Activated T-helper 1 cell treated with anti-CD3 and anti-CD28 coated beads, Interleukin-12 subunit alpha, Interleukin-12 subunit beta, Interleukin-2, Interleukin-4 antibody, amounts not matched to agents 30 ng/mL and 10 ng/mL and 1 ng/mL, durations not matched to agents 14 hours and 24 hours and 36 hours (primary cell): ENCODE measurements around the gene SEMG2. TPM values are rescaled to one million over a fixed set of nuclear protein-coding genes. Genes with fewer than 3 reads are reported as not detected.

Experiments used
- DNase-seq: peaks from one replicate; pipeline ENCODE4 v3.0.0; 2021; ENCODE audit warnings: low spot score
- H3K27ac Mint-ChIP-seq: one replicate; pipeline ENCODE4 v1.8.0; 2021; ENCODE audit warnings: mild to moderate bottlenecking, mixed read lengths
- H3K27me3 Mint-ChIP-seq: one replicate; pipeline ENCODE4 v1.8.0; 2022; ENCODE audit warnings: mild to moderate bottlenecking, moderate library complexity, mixed read lengths; ENCODE audit not compliant: insufficient read depth
- H3K36me3 Mint-ChIP-seq: one replicate; pipeline ENCODE4 v1.8.0; 2021; ENCODE audit warnings: low read depth, mixed read lengths
- H3K4me1 Mint-ChIP-seq: one replicate; pipeline ENCODE4 v1.8.0; 2021; ENCODE audit warnings: low read depth, mixed read lengths
- H3K4me3 Mint-ChIP-seq: one replicate; pipeline ENCODE4 v1.8.0; 2021; ENCODE audit warnings: mild to moderate bottlenecking, moderate library complexity, mixed read lengths
- H3K9me3 Mint-ChIP-seq: one replicate; pipeline ENCODE4 v1.8.0; 2021; ENCODE audit warnings: mixed read lengths
- intact Hi-C: fragments of 100-400 bp; cut with micrococcal nuclease; formaldehyde crosslinking; loops from one replicate; pipeline ENCODE4 v1.15.1; 2024
- total RNA-seq: library from RNA; stranded (reverse); gene quantifications from 2 replicates; pipeline ENCODE4 v1.2.3, GENCODE V29; 2022

SEMG2 gene
- total RNA-seq, 1 donor from 2014 or later: not detected

DNA sequence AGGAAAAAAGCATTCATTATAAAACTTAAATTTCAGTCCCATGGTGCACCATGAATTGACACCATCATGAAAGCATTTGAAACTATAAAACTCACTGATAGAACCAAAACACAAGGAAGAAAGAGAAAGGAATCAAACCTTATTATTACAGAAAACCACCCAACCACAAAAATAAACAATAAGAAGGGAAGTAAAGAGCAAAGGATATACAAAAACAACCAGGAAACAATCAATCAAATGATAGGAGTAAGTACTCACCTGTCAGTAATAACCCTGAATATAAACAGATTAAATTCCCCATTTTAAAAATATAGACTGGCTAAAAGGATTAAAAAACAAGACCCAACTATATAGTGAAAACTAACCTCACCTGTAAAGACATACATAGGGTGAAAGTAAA, 27.4 kb downstream of the SEMG2 start:
- DNase-seq: no peak
- H3K4me3 Mint-ChIP-seq: no peak overlapping the region
- H3K27me3 Mint-ChIP-seq: peaks cover 31% of the 10 kb centered on the region
- H3K27ac Mint-ChIP-seq: no peak overlapping the region
- intact Hi-C loops: no loop called here
- H3K4me1 Mint-ChIP-seq: peaks cover under 1% of the 10 kb centered on the region
- H3K36me3 Mint-ChIP-seq: no peaks in the 10 kb centered on the region
- no peaks in the 10 kb centered on the region for H3K9me3 Mint-ChIP-seq

DNA sequence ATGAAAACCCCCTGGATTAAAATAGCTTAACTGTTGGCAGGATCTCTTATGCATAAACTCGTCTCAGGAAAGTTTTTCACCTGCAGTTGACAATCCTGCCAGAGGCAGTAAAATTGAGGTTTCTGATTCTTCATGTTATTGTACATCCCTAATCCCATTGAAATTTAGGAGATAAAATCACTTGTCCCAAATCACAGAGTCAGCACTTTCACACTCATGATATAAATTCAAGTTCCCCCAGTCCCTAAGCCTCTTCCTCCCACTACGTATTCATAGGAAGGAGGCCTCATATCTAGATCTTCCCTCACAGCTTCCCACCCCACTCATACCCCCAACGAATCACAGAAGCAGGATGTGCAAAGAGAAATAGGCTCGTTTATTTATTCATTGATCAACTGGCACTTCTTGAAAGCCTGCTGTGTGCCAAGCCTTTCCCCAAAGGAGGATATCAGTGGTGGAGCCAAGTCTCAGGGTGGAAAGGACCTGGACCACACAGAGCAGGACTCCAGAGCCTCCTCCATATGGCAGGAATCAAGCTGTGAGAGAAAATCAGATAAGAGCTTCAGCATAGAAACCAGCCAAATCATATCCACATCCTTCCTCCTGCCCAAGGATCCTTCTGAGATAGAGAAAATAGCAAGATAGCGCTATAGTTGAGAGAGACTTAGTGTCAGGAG, 30.8 kb downstream of the SEMG2 start:
- Mint-ChIP-seq H3K4me3 (no peak overlapping the region), H3K36me3 (no peaks in the 10 kb centered on the region), H3K4me1 (peaks cover 11% of the 10 kb centered on the region), H3K9me3 (no peaks in the 10 kb centered on the region), H3K27ac (no peak overlapping the region), H3K27me3 (peaks cover 21% of the 10 kb centered on the region)
- DNase-seq: no peak
- intact Hi-C loops: no loop called here

DNA sequence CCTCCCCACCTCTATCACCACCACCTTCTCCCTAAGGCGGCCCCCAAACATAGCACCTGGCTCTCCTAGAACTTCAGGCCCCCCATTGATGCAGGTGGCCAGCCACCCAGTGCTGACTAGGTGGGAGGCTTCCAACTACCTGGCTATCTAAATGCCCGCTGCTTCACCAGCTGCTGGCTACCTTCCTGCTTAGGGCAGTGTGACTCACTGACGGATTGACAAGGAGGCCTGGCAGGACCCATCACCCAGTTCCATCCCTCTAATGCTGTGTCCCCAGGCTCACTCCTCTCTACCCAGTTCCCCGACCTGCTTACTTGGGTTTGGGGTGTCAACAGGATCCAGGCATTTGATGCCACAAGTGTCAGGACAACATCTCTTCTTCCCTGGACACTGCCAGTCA, 32.1 kb downstream of the SEMG2 start:
- no peak for DNase-seq
- no peaks in the 10 kb centered on the region for H3K9me3 Mint-ChIP-seq
- peaks cover 18% of the 10 kb centered on the region for H3K27me3 Mint-ChIP-seq
- H3K27ac Mint-ChIP-seq: no peak overlapping the region
- peaks cover 11% of the 10 kb centered on the region for H3K4me1 Mint-ChIP-seq
- H3K36me3 Mint-ChIP-seq: no peaks in the 10 kb centered on the region
- no peak overlapping the region for H3K4me3 Mint-ChIP-seq
- intact Hi-C loops: no loop called here

DNA sequence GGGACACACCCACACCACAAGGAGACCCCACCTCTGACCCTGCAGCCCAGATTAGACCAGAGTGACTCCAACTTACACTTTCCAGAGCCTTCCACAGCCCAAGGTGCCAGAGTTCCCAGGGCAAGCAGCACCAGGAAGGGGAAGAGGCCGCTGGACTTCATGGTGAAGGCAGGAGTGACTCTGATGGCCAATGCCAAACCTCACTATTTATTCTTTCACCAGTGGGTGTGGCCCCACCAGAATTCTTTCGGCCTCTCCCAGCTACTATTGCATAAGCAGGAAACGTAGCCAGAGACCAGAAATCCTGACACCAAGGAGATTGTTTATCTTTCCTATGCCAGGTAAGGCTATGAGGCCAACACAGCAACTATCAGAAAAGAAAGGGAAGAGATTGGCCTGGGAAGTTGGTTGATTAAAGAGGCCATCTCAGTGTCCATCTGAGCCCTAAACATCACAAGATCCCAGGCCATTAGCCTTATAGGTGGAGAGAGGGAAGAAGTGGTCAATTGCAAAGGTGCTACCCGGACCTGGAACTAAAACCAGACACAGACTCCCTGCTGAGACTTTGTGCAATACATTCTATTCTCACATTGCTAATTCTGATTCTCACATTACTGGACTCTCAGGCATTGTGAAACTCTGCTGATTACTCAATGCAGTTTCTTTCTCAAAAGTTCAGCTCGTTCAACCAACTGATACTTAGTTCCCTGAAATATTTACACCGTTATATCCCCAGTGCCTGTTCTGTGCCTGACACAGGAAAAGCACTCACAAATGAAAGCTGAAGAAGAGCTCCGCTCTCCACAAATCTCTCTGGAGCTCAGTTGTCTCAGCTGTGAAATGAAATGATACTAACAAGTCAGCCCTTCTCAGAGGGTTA, 33.5 kb downstream of the SEMG2 start, which contains the start of gene SLPI:
TSS of gene SLPI (minus strand) at position 182 of the 880 bp plus-strand sequence. CDS start at position 161, 21 bp downstream.
- Mint-ChIP-seq H3K4me1 (peaks cover 11% of the 10 kb centered on the region), H3K4me3 (no peak within 1 kb of the TSS), H3K36me3 (no peaks in the 10 kb centered on the region), H3K27ac (no peak within 1 kb of the TSS), H3K27me3 (peaks cover 10% of the 10 kb centered on the region), H3K9me3 (no peaks in the 10 kb centered on the region)
- intact Hi-C loops: no loop called here
- no peak for DNase-seq

DNA sequence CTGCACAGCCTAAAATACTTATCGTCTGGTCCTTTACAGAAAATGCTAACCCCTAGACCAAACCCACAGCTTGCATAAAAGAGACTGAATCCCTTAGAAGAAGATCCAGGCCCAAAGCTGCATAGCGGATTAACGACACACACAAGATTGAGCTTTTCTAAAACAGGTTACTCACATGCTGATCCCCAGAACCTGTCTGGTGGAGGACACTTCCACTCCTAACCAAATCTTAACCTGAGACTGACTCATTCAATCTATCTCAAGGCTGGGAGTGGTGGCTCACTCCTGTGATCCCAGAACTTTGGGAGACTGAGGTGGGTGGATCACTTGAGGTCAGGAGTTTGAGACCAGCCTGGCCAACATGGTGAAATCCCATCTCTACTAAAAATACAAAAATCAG, 36.0 kb downstream of the SEMG2 start:
- Mint-ChIP-seq H3K27ac (no peak overlapping the region), H3K4me3 (no peak overlapping the region), H3K36me3 (no peaks in the 10 kb centered on the region), H3K9me3 (no peaks in the 10 kb centered on the region), H3K4me1 (peaks cover 11% of the 10 kb centered on the region), H3K27me3 (peaks cover 10% of the 10 kb centered on the region)
- DNase-seq: no peak
- intact Hi-C loops: no loop called here

DNA sequence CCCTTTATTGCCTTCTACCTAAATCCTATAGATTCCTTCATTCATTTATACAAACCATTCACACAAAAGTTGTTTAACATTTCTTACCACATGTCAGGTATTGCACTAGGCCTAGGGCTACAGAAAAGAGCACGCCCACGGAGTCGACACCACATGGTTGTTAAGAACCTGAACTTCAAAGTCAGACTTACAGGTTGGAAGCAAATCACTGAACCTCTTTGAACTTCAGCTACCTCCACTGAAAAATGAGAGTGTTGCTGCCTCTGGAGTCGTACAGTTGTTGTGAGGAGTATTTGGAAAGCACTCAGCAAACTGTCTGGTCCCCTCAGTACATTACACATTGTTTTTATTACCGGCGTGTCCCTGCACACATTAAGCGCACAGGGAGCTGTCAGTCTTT, 36.5 kb downstream of the SEMG2 start:
- intact Hi-C loops: no loop called here
- peaks cover 11% of the 10 kb centered on the region for H3K4me1 Mint-ChIP-seq
- no peak overlapping the region for H3K4me3 Mint-ChIP-seq
- H3K27me3 Mint-ChIP-seq: peaks cover 11% of the 10 kb centered on the region
- H3K9me3 Mint-ChIP-seq: no peaks in the 10 kb centered on the region
- no peak for DNase-seq
- H3K27ac Mint-ChIP-seq: no peak overlapping the region
- no peaks in the 10 kb centered on the region for H3K36me3 Mint-ChIP-seq

DNA sequence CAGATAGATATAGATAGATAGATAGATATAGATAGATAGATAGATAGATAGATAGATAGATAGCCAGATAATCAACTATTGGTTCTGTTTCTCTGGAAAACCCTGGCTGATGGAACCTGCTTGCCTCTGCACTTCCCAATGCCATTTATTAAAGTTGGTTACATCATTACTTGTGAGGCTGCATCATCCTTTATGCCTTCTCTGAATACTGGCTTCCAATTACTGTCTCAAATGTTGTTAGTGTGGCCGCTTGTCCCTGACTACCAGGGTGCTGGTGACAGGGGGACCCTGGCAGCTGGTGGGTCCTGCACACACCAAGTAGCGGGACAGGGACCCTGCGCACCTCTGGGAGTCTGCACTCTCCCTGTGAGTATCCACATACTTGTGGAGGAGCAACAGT, 37.1 kb downstream of the SEMG2 start:
- Mint-ChIP-seq H3K27ac (no peak overlapping the region), H3K36me3 (no peaks in the 10 kb centered on the region), H3K4me3 (no peak overlapping the region), H3K4me1 (peaks cover 11% of the 10 kb centered on the region), H3K27me3 (peaks cover 11% of the 10 kb centered on the region), H3K9me3 (no peaks in the 10 kb centered on the region)
- no peak for DNase-seq
- intact Hi-C loops: no loop called here

DNA sequence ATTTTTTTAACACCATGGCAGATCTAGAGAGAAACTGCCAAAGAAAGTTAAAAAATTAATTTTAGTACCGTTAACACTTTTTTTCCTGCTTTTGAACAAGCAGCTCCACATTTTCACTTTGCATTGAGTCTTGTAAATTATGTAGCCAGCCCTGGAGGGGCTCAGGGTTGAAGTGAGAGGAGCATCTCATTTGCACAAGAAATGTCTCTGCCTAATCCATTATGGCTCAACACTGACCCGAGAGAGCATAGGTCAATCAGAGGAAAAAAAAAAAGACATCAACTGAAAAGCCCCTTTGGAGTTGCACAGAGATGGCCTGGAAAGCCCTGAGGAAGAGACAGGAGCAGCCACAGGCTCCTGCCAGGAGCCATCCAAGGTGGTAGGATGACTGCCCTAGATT, 37.5 kb downstream of the SEMG2 start:
- intact Hi-C loops: no loop called here

DNA sequence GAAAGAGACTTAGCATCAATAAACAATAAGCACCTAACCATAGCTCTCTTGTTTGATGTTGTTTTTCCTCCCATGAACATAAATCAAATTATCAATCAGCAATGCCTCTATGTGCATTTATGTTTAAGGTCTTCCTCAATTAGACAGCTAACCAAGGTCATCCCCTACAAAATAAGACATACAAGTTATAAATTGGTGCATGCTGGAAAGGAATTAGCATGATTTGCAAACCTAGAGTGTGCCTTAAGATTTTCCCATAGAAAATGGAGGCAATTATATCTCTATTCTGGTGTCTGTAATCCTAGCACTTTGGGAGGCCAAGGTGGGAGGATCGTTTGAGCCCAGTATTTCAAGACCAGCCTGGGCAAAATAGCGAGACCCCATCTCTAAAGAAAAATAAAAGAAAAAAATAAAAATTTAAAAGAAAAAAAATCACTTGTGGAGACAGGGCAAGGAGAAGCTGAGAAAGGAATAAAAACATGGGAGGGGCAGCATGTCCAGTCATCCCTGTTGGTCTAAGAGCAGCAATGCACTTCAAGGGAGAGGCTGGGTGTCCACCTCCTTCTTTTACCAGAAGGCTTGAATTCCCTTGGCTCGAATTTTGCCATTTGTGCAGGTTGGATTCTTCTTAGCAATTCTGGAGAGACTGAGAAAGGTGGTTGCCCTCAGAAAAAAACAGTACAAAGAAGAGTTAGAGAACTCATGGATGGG, 42.5 kb downstream of the SEMG2 start:
- no peak for DNase-seq
- H3K4me1 Mint-ChIP-seq: no peaks in the 10 kb centered on the region
- peaks cover 32% of the 10 kb centered on the region for H3K27me3 Mint-ChIP-seq
- no peaks in the 10 kb centered on the region for H3K9me3 Mint-ChIP-seq
- intact Hi-C loops: no loop called here
- no peaks in the 10 kb centered on the region for H3K36me3 Mint-ChIP-seq
- no peak overlapping the region for H3K4me3 Mint-ChIP-seq
- H3K27ac Mint-ChIP-seq: no peak overlapping the region

More for the DNA sequence above, 37.5 kb downstream of the SEMG2 start:
- no peaks in the 10 kb centered on the region for H3K36me3 Mint-ChIP-seq
- H3K9me3 Mint-ChIP-seq: no peaks in the 10 kb centered on the region
- no peak overlapping the region for H3K27ac Mint-ChIP-seq
- H3K4me3 Mint-ChIP-seq: no peak overlapping the region
- no peak for DNase-seq
- H3K4me1 Mint-ChIP-seq: peaks cover 10% of the 10 kb centered on the region
- H3K27me3 Mint-ChIP-seq: peaks cover 15% of the 10 kb centered on the region

DNA sequence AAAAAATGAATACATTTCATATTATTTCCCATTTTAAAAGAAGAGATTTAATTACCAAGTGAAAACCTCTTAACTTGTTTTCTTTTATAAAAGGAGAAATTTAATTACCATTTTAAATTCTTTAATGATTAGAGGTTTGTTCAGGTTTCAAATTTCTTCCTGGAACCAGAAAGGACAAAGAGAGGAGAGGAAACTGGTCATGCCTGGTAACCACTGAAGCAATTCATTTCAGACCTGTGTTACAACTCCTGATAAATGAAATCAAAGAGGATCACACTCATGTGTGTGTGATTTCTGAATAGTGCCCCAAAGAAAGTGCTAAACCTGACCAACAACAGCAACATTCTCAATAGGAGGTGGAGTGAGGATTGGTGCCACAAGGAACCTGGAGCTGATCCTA, 45.8 kb downstream of the SEMG2 start:
- no peak overlapping the region for H3K27ac Mint-ChIP-seq
- H3K27me3 Mint-ChIP-seq: peaks cover 29% of the 10 kb centered on the region

DNA sequence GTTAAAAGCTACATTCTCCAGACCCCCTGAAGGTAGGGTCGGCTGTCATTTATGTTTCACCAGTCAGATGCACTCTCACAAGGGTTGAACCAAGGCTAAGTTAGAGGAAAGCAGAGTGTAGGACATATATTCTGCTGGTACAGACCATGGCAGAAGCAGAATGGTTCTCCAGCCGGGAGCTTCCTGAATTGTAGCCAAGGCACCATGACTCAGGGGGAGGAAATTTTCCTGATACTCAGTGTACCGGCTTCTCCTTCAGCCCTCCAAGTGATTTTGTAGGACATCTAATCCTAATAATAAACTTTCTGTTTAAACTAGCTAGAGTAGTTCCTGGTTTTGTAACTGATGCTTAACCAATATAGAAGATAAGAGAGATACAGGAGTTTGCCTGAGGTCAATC, 47.4 kb downstream of the SEMG2 start:
- no peaks in the 10 kb centered on the region for H3K36me3 Mint-ChIP-seq
- no peaks in the 10 kb centered on the region for H3K4me1 Mint-ChIP-seq
- H3K9me3 Mint-ChIP-seq: no peaks in the 10 kb centered on the region
- no peak for DNase-seq
- intact Hi-C loops: no loop called here
- H3K4me3 Mint-ChIP-seq: no peak overlapping the region
- H3K27ac Mint-ChIP-seq: no peak overlapping the region
- peaks cover 31% of the 10 kb centered on the region for H3K27me3 Mint-ChIP-seq

More for the DNA sequence above, 45.8 kb downstream of the SEMG2 start:
- intact Hi-C loops: no loop called here
- Mint-ChIP-seq H3K36me3 (no peaks in the 10 kb centered on the region), H3K4me1 (no peaks in the 10 kb centered on the region), H3K9me3 (no peaks in the 10 kb centered on the region), H3K4me3 (no peak overlapping the region)
- no peak for DNase-seq

DNA sequence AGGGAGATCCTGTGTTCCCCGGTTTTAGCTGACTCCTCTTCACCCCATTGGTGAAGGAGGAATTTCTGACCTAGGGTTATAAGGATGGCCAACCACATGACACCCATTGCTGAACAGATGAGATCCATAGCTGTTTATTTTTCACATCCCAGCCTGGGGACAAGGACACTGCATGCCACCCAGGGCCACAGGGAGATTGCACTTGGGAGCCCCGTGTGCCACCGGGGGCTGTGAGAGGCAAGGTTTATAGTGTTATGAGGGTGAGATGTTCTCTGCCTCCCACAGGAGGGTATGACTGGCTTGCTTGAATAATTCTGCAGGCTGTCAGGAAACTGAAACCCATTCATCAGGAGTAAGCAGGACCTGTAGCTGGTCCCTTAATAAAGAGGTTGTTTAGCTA, 47.9 kb downstream of the SEMG2 start:
- no peak for DNase-seq
- Mint-ChIP-seq H3K27me3 (peaks cover 35% of the 10 kb centered on the region), H3K36me3 (no peaks in the 10 kb centered on the region), H3K27ac (no peak overlapping the region), H3K9me3 (no peaks in the 10 kb centered on the region), H3K4me1 (no peaks in the 10 kb centered on the region), H3K4me3 (no peak overlapping the region)
- intact Hi-C loops: no loop called here

DNA sequence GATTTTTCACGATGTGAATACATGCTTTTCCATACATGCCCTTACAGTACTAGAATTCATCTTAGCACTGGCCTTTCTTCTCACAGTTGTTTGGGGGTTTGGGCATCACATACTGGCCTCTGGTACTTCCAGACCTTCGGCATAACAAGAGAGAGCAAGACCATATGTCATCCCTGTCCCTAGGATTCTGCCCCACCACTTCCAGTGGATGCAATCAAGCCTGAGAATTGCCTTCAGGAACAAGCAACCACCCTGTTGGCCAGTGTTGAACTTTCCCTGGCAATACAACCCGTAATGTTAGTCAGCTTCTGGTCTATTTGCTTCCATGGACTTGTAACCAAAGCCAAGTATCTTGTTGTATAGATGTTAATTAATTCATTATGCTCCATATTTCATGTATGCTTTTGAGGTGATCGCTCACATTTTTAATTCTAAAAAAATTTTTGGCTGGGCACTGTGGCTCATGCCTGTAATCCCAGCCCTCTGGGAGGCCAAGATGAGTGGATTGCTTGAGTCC, 48.6 kb downstream of the SEMG2 start:
- no peaks in the 10 kb centered on the region for H3K36me3 Mint-ChIP-seq
- H3K27me3 Mint-ChIP-seq: peaks cover 37% of the 10 kb centered on the region
- no peak overlapping the region for H3K4me3 Mint-ChIP-seq
- H3K27ac Mint-ChIP-seq: no peak overlapping the region
- no peaks in the 10 kb centered on the region for H3K9me3 Mint-ChIP-seq
- DNase-seq: no peak
- intact Hi-C loops: no loop called here
- H3K4me1 Mint-ChIP-seq: no peaks in the 10 kb centered on the region
